Measurements from ENCODE around the gene TUBGCP3. TPM values are rescaled to one million over a fixed set of nuclear protein-coding genes. Genes with fewer than 3 reads are reported as not detected.

Gene TUBGCP3
- total RNA-seq, 2 experiments from 2014 or later: 19.4 to 36.2 TPM

GRCh38 chr13:112614835-112615234, 26.9 kb upstream of the TUBGCP3 start:
- H3K4me1 ChIP-seq (ENCODE audit: insufficient read depth, low read length, poor library complexity, severe bottlenecking): no peaks in the 10 kb centered on the region
- H4K20me1 ChIP-seq (ENCODE audit: insufficient read depth, low read length): no peaks in the 10 kb centered on the region
- no peak overlapping the region for H3K4me2 ChIP-seq (ENCODE audit: low read length)
- CTCF ChIA-PET (ENCODE audit: unreplicated experiment): no interaction called here
- no peaks in the 10 kb centered on the region for H3K9me3 ChIP-seq (ENCODE audit: low read length)
- intact Hi-C loops (cut with micrococcal nuclease; ENCODE audit: unreplicated experiment): no loop called here
- no peaks in the 10 kb centered on the region for H3K36me3 ChIP-seq (ENCODE audit: insufficient read depth, low read length)
- no peak overlapping the region for H3K4me3 ChIP-seq (ENCODE audit: low read depth, low read length, poor library complexity, severe bottlenecking)
- no peak for DNase-seq (ENCODE audit: low spot score)
- no peak overlapping the region for H2AFZ ChIP-seq (ENCODE audit: low read length)
- H3K79me2 ChIP-seq (ENCODE audit: insufficient read depth, low read depth, low read length): no peaks in the 10 kb centered on the region
- no peak overlapping the region for H3K27ac ChIP-seq (ENCODE audit: low read depth, low read length, poor library complexity, severe bottlenecking)
- BruUV-seq (replicated peaks): no TSS peak
- TF ChIP-seq CTCF (conservative IDR thresholded peaks at IDR 0.05; ENCODE audit: low read length) (no peak), EZH2phosphoT487 (IDR thresholded peaks at IDR 0.05; ENCODE audit: borderline replicate concordance, low read depth, low read length) (no peak)
- no peaks in the 10 kb centered on the region for H3K9me2 ChIP-seq (ENCODE audit: insufficient read depth, low read length)
- POLR2A ChIA-PET: no interaction called here

GRCh38 chr13:112608212-112608611, 20.3 kb upstream of the TUBGCP3 start:
- Histone ChIP-seq H3K27ac (ENCODE audit: low read depth, low read length, poor library complexity, severe bottlenecking) (no peak overlapping the region), H2AFZ (ENCODE audit: low read length) (no peak overlapping the region), H3K9me3 (ENCODE audit: low read length) (no peaks in the 10 kb centered on the region), H3K36me3 (ENCODE audit: insufficient read depth, low read length) (no peaks in the 10 kb centered on the region), H3K4me2 (ENCODE audit: low read length) (no peak overlapping the region), H3K9me2 (ENCODE audit: insufficient read depth, low read length) (no peaks in the 10 kb centered on the region), H3K79me2 (ENCODE audit: insufficient read depth, low read depth, low read length) (no peaks in the 10 kb centered on the region), H4K20me1 (ENCODE audit: insufficient read depth, low read length) (no peaks in the 10 kb centered on the region), H3K4me1 (ENCODE audit: insufficient read depth, low read length, poor library complexity, severe bottlenecking) (peaks cover 3% of the 10 kb centered on the region), H3K4me3 (ENCODE audit: low read depth, low read length, poor library complexity, severe bottlenecking) (no peak overlapping the region)
- no peak for DNase-seq (ENCODE audit: low spot score)
- TF ChIP-seq EZH2phosphoT487 (IDR thresholded peaks at IDR 0.05; ENCODE audit: borderline replicate concordance, low read depth, low read length): no peak
- TF ChIP-seq CTCF (conservative IDR thresholded peaks at IDR 0.05; ENCODE audit: low read length): no peak
- BruUV-seq (replicated peaks): no TSS peak
- ChIA-PET CTCF (ENCODE audit: unreplicated experiment) (no interaction called here), POLR2A (no interaction called here)
- intact Hi-C loops (cut with micrococcal nuclease; ENCODE audit: unreplicated experiment): loop anchor here (10.0 kb wide), 1 partner anchor 123 kb away; no protein-coding TSS in a partner anchor

- ChIA-PET POLR2A (interaction anchor here (0.7 to 1.7 kb wide), 2 partner anchors 18 to 173 kb away, joined by 3 to 6 read pairs; partner anchors contain the start of gene TUBGCP3), CTCF (ENCODE audit: unreplicated experiment) (no interaction called here)
- DNase-seq (ENCODE audit: low spot score): peak; percentile 74
- Histone ChIP-seq H3K9me3 (ENCODE audit: low read length) (no peaks in the 10 kb centered on the region), H3K36me3 (ENCODE audit: insufficient read depth, low read length) (no peaks in the 10 kb centered on the region), H3K4me3 (ENCODE audit: low read depth, low read length, poor library complexity, severe bottlenecking) (no peak overlapping the region), H3K9me2 (ENCODE audit: insufficient read depth, low read length) (no peaks in the 10 kb centered on the region), H4K20me1 (ENCODE audit: insufficient read depth, low read length) (no peaks in the 10 kb centered on the region), H2AFZ (ENCODE audit: low read length) (peak overlapping the region; percentile 57; the same call in 1 of the 2 replicates), H3K4me2 (ENCODE audit: low read length) (peak overlapping the region; percentile 71; the same call in 1 of the 2 replicates), H3K27ac (ENCODE audit: low read depth, low read length, poor library complexity, severe bottlenecking) (no peak overlapping the region), H3K4me1 (ENCODE audit: insufficient read depth, low read length, poor library complexity, severe bottlenecking) (peaks cover 3% of the 10 kb centered on the region), H3K79me2 (ENCODE audit: insufficient read depth, low read depth, low read length) (no peaks in the 10 kb centered on the region)
- peak; percentile 79 for TF ChIP-seq CTCF (conservative IDR thresholded peaks at IDR 0.05; ENCODE audit: low read length)
- TF ChIP-seq EZH2phosphoT487 (IDR thresholded peaks at IDR 0.05; ENCODE audit: borderline replicate concordance, low read depth, low read length): no peak
- no TSS peak for BruUV-seq (replicated peaks)
- intact Hi-C loops (cut with micrococcal nuclease; ENCODE audit: unreplicated experiment): loop anchor here (1.0 to 10.0 kb wide), 3 partner anchors 20 to 162 kb away; no protein-coding TSS in a partner anchor
Observed at GRCh38 chr13:112606109-112607001, 18.4 kb upstream of the TUBGCP3 start.

Measured in OCI-LY7 (cell line).